HG03342 (cell line): ENCODE measurements around the gene AMPH.

Experiments
- ATAC-seq: cut with Tn5 transposase; IDR thresholded peaks from one replicate; pipeline ENCODE4 v1.9.1; 2021; ENCODE audit warnings: mild to moderate bottlenecking, moderate library complexity; ENCODE audit not compliant: unreplicated experiment

The AMPH gene

DNA sequence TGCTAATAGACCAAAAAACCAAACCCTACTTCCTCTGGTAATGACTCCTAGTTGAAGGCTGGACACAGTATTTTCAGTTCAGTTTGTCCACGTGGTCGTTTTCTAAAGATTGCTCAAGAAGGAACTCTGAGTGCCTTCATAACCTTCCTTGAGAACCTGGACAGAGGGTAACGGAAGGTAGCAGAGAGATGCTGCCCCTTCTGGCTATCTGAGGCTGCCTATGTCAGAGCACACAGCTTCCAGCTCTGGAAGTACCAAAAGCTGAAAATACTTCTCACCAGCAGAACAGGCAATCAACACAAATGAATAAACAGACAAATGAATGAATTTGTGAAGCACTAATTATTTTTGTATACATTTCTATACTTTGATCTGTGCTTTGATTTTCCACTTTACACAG, 85.2 kb downstream of the AMPH start:
- ATAC-seq, result no peak

- no peak for ATAC-seq
These were observed 89.0 kb downstream of the AMPH start for GRCh38 chr7:38542156-38542555.

- ATAC-seq, result no peak
These were observed 89.7 kb downstream of the AMPH start for GRCh38 chr7:38541440-38541839.

GRCh38 chr7:38539477-38540081, 91.6 kb downstream of the AMPH start:
- no peak for ATAC-seq

- ATAC-seq, result no peak
These were observed 96.1 kb downstream of the AMPH start for GRCh38 chr7:38535073-38535472.

DNA sequence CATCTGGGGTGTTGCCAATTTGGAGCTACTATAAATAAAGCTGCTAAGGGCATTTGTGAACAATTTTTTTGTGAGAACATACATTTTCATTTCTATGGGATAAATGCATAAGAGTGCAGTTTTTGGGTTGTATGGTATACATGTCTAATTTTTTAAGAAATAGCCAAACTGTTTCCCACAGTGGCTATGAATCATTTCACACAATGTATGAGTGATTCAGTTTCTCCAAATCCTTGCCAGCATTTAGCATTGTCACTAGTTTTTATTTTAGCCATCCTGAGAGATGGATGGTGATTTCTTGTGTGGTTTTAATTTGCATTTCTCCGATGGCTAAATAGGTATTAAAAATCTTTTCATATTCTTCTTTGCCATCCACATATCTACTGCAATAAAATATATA, 105.3 kb downstream of the AMPH start:
- ATAC-seq, result no peak

DNA sequence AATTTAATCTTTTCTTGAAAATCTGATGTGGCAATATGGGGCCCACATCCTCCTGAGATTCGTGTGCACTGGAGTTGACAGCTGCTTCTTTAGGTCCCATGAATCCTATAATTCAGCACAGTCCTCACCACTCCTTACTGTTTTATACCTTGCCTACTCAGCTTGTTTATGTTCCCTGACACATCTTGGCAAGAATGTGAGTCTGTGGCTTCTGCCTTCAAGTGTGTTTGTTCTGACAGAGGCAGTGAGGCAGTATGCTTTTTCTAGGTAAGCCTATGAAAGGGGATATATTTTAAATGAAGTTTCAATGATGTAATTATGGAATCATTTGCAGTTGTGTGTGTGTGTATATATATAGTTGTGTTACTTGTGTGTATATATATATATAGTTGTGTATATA, 106.4 kb downstream of the AMPH start:
- no peak for ATAC-seq

- no peak for ATAC-seq
These were observed 110.4 kb downstream of the AMPH start for GRCh38 chr7:38520741-38521140.

- no peak for ATAC-seq
These were observed 112.6 kb downstream of the AMPH start for GRCh38 chr7:38518541-38518940.

DNA sequence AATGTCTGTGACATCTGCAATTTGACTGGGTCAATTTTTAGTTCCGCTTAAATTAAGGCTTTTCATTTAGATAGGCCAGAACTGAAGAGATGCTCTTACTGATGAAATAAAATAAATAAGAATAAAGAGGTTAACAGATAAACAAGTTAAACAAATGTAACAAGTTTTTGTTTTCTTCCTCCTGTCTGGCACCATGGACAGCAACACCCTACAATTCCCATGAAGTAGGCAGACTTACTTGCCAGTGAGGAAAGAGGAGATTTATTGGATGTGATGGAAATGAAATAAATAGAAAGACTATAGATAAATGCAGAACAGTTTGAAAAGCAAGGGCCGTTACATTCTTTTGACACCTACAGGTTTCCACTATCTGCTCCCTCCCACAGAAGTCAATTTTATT, 118.5 kb downstream of the AMPH start:
- no peak for ATAC-seq

GRCh38 chr7:38512291-38512690, 118.9 kb downstream of the AMPH start:
- ATAC-seq, result no peak

DNA sequence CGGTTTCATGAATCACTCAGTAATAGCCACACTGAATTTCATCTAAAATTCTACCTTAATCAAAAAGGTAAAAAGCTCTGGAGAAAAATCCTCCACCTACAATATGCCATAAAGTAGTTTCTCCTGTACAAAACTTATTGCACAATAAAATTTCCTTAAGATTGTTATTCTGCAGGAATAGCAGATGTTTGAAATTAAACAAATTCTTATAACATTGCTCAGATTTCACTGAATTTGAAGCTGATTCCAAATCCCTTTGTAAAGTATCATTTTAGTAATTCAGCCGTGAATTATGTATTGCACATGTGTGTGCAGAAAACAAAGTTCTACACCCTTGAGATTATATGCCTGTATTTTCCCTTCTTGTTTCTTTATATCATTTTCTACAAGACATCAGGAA, 123.8 kb downstream of the AMPH start:
- ATAC-seq, result no peak

GRCh38 chr7:38506756-38507155, 124.4 kb downstream of the AMPH start:
- ATAC-seq, result no peak

DNA sequence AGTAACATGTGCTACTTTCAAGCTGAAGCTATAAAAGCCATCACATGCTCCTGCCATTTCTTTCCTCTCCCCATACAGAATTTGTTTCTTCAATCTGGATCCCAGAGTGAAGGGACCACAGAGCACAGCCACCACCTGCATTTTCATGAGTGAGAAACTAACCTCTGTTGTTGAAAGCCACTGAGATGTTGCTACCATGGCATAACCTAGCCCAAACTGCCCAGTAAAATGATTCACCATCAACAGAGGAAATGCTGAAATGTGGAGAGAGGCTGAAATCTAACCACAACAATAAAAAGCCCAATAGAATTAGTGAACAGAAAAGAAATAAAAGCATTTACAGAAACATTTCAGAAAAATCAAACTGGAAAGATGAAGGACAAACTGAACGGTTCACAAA, 125.2 kb downstream of the AMPH start:
- ATAC-seq, result no peak

- no peak for ATAC-seq
These were observed 126.5 kb downstream of the AMPH start for GRCh38 chr7:38504684-38505083.

DNA sequence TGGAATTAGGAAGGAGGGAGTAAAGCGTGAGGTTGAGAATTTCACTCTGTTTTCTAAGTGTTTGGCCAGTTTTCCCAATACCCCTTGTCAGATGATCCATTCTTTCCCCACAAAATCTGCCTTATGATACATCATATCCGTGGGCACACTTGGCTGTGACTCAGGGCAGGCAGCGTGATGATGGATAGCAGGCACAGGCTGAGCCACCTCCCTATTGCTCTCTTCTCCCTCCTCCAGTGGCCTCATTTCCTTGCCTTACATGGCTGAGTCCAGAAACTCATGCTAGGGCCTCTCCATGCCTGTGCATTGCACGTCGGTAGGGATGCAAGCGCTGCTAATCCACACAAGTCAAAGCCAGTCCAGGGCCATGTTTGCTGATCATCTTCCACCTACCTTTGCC, 128.3 kb downstream of the AMPH start:
- ATAC-seq, result no peak

DNA sequence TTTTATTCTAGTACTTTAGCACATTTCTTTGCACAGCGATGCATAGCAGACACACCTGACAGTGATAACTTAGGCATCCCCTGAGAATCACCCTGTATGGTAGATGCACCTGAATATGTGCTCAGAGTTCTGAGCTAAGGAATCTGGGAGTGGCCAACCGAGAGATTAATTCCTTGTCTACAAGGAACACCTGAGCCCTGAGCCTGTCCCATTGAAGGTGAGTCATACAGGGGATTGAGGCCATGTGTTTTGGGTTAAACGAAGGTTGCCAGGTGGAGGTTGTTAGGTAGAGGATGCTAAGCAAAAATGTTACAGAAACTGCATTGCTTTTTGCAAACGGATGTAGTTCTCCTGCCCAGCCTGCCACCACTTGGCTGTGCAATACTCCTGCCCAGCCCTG, 128.9 kb downstream of the AMPH start:
- no peak for ATAC-seq

- ATAC-seq, result no peak
These were observed 139.2 kb downstream of the AMPH start for GRCh38 chr7:38492010-38492409.

GRCh38 chr7:38482521-38482920, 148.7 kb downstream of the AMPH start:
- ATAC-seq, result no peak

GRCh38 chr7:38481401-38481800, 149.8 kb downstream of the AMPH start:
- ATAC-seq, result no peak

DNA sequence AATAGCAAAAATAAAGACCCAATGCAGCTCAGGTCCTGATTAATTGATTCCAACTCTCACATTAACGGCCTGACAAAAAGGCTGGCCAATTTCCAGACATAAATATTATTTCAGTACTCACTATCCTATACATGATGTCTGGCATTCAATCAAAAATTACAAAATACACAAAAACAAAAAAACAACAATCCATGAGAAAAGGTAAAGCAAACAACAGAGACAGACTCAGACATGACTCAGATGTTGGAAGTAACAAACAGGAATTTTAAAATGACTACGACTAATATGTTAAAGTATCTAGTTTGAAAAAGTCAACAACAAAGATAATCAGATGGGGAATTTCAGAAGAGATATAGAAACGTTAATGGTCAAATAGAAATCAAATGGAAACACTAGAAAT, 152.8 kb downstream of the AMPH start:
- no peak for ATAC-seq

GRCh38 chr7:38477333-38477732, 153.8 kb downstream of the AMPH start:
- ATAC-seq, result no peak

GRCh38 chr7:38476764-38477163, 154.4 kb downstream of the AMPH start:
- no peak for ATAC-seq

DNA sequence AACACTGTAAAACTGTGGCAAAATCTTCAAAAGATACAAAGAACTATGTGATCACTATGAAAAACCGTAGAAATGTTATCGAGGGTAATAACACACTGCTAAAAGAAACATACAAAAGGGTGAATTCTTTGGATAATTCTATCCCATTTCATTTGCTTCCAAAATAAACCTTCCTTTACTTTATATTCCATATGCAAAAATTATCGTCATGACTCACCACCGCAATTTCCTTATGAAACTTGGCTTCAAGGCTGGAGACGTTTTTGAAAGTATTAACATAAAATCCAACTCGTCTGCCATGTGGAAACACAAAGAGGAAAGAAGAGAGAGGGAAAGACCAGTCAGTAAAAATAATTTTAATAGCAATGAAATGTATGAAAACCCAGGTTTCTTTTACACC, 165.2 kb downstream of the AMPH start:
- ATAC-seq, result no peak
